EL (cell line): ENCODE data around the gene RNF4.

Experiments used
- DNase-seq: peaks from one replicate; pipeline ENCODE4 v3.0.0-alpha.2; 2016

Gene RNF4

DNA sequence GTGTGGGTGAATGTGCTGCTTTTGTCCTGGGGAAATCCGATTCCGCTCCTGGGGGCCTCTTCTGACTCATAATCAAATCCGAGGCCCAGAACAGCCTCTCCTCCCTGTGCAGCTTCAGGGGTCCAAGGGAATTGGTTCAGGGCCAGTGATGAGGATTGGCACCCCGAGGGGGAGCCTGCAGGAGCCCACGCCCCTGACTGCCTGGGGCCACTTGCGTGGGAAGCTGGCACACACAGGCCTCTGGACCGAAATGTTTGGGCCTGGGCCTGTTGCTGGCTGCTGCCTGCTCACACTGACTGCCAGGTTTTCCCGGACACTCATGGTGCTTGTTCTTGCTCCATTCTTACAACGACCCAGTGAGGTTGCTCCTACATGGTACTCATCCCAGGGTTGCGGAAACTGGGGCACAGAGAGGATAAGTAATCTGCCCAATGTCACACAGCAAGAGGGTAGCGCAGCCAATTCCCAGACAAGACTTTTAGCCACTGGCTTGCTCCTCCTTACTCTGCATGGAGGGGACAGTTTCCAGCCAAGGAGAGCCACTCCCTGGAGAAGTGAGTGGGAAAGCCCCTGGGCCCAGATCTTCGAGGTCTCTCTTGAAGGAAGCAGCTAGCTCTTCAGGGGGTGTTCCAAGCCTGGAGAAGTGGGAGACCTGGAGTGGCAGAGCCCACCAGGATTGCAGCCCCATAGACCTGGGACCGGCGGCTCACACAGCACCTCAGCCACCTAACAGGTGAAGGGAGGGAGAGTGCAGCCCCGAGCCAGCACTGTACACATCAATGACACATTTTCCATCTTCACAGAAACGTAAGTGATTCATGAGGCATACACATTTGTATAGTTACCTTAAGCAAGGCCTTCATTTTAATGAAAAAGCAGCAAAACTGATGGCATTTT is 29.8 kb upstream of the RNF4 start:
- DNase-seq = no peak

GRCh38 chr4:2441393-2442174 is 27.3 kb upstream of the RNF4 start:
- peak; percentile 69 for DNase-seq

DNA sequence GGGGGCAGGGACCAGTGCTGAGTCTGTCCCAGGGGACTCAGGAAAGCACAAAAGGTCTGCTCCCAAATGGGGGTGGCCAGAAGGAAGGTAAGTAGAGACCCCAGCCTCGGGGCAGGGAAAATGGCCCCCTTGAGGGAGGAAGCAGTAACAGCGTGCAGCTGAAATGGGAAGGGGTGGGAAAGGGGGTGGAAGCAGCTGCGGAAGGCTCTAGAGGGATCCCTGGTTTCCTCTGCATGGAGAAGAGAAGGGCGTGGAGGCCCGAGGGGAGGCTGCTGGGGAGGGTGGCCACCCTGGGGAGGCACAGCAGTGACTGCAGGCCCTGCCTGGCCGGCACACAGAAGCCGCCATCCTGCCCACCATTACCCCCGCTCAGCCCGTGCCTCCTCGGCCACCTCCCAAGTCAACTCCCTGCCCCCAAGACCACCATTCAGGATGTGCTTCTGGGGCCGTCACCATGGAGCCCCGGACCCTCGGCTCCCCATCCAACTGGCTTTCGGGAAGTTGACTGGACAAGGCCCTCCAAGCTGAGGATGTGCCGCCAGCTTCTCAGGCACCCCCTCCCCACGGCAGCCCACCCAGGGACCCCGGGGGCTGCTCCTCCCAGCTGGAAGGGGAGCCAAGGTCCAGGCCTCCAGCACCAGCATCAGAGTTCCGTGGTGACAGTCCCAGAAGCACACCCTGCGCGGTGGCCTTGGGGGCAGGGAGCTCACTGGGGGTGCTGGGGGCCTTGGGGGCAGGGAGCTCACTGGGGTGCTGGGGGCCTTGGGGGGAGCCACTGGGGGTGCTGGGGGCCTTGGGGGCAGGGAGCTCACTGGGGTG is 26.5 kb upstream of the RNF4 start:
- no peak for DNase-seq

DNA sequence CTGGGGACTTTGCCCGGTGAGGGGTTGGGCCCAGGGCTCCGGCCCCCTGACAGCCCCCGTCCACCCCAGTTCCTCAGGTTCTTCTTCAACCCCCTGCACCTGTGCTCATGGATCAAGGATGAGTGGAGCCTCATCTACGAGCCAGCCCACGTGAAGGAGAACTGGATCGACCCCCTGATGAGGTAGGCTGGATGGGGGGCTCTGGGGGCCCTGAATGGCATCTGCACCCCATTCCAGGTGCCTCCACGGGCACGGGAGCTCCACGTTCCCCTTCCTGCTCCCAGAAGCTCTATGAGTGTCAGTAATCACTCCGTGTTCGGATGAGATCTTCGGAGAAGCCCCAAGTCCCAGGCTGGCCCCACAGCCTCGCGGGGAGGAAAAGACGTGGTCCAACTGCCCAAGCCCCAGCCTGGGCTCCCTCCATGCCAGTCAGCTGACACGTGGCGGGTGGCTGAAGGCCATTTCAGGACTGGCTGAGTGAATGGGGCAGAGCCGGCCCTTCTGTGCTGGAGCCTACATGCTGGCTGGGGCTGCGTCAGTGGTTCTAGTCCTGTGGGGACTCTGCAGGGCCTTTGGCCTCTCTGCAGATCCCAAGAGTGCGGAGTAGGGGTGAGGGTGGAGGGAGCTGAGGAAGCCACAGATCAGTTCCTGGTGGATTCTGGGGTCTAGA is 25.7 kb upstream of the RNF4 start:
- no peak for DNase-seq

DNA sequence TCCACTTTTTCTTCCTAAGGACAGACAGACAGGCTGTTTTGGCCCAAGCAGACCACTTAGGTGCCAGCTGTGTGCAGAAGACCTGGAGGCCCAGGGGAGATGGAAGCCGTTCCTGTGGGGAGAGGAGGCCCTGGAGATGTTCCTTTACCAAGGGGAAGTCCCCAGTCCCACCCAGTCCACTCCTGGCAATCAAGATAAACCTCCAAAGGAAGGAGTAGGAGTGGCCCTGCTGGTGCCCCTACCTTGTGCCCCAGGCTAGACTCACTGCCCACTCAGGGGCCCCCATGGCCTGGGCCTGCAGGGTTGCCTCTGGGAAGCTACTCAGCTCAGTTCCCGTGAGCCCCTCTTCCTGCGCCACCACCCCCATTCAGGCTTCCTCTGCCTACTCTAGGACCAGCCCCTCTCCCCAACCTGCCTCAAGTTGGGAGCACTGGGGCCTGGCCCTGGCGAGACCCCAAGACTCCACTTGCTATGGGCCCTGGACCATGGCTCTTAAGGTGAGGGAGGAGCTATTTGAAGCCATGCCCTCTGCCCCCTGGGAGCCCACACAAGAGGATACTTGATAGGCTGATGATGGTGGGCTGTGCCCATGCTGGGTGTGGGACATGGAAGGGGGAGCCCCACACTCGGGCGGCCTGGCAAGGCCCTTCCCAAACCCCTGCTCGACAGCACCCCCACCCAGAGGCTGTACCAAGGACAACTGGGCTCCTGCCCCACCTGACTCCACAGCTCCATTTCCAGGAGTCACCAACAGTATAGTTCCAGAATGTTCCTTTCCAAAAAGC is 24.8 kb upstream of the RNF4 start:
- DNase-seq = no peak

DNA sequence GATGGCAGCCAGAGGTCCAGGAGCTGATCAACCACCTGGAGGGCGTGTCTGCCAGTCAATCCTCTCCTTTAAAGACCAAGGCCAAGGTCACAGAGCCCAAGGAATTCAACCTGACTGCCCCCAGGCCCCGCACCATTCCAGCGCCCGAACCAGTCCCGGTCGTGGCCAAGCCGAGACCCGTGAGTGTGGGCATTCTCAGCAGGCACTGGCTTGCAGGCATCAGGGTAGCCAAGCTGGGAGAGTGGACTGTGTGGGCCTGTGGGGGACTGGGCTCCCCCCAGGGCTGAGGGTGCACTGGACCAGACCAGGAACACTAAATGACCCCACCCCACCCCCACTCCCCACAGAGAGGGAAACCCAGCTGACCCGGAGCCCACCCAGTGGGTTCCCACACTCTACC is 23.8 kb upstream of the RNF4 start:
- no peak for DNase-seq

GRCh38 chr4:2445571-2445970 is 23.3 kb upstream of the RNF4 start:
- DNase-seq = no peak

GRCh38 chr4:2446656-2447564 is 22.0 kb upstream of the RNF4 start:
- DNase-seq = no peak

DNA sequence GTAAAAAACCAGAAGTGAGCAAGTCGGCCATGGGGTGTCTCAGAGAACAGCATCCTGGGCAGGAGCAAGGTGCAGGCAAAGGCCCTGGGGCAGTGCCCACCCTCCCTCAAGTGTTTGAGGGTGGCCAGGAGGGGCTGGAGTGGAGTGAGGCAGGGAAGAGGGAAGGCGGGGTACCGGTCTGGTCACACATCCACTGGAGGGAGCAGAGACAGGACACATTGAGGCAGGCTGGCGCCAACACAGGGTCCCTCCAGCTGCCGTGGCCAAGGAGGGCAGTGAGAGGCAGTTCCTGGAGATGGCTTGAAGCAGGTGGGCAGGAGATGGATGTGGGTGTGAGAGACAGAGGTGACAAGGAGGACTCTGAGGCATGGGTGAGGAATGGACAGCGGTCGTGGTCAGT is 20.3 kb upstream of the RNF4 start:
- no peak for DNase-seq

DNA sequence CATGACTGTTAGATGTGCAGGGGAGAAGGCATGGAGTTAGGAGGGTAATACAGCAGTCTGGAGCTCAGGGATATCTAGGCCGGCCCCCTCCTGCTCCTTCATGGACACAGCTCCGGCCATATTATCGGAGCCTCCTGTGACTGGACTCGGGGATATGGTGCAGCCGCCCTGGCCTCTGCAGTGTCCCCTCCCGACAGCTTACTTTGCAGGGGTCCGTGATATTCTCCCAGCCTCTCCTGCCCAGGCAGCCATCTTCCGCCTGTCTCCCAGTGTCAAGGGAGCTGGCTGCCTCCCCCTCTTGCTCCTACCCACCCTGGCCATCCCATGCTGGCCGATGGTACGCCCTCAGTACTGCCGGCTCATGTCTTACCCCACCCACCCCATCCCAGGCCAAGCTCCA is 19.9 kb upstream of the RNF4 start:
- DNase-seq = no peak

DNA sequence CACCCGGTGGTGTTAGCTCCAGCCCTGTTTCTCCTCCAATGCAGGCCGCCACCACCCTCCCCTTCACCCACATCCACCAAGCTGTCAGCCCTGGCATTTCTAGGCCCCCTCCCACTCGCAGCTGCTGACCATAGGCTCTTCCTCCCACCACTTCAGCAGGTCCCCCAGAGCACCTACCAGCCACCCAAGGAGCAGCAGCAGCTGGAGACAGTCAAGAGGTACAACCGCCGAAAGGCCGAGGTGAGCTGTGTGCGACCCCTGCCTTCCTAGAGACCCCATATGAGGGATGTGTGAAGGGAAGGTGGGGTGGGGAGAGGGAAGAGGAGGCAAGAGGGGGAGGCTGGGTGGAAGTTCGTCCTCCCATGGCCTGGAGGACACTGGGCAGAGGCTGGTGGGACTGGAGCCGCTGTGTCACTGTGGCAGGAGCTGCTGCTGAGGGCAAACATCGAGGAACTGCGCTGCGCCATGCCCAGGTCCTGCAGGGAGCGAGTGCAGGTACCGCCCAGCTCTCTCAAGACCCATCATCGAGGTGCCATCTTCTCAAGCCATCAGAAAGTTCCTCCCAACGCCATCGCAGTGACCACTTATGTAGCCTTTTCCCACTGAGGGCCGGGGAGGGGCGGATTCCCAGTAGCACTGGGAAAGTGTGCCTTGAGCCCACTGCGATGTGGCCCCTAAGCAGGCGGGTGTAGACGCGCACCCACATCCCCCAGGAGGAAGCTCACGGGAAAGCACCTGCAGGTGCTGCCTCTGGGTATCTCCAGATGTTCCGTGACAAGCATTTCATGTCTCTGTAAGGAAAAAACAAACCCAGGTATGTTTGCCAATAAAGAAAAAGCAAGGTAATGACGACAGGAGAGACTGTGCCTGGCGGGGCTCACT is 19.2 kb upstream of the RNF4 start:
- DNase-seq = no peak

DNA sequence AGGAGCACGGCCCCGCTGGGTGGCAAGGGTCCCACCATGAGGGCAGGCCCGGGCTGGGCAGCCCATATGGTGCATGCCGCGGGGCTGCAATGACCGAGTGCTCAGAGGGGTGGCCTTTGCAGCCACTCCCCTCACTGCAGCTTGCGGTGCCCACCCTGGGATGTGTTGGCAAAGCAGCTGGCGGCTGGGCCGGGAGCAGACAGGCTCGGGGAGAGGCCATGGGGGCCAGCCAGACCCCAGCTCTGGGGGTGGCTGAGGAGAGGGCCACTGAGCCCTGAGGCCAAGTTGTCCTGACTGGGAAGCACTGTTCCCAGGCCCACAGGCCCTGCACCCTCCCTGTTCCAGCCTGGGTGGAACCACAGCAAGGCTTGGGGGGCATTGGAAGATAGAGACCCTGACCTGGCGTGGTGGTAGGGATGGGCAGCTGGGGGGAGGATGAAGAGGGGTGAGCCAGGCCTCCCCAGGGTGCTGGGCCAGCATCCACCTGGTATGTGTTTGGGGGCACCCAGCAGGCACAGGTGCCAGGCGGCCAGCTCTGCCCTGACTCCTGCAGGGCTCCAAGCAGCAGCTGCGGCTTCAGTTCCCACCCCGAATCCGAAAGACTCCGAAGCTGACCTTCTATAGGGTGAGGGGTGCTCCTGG is 18.4 kb upstream of the RNF4 start:
- no peak for DNase-seq

GRCh38 chr4:2451036-2451520 is 17.8 kb upstream of the RNF4 start:
- DNase-seq = no peak

DNA sequence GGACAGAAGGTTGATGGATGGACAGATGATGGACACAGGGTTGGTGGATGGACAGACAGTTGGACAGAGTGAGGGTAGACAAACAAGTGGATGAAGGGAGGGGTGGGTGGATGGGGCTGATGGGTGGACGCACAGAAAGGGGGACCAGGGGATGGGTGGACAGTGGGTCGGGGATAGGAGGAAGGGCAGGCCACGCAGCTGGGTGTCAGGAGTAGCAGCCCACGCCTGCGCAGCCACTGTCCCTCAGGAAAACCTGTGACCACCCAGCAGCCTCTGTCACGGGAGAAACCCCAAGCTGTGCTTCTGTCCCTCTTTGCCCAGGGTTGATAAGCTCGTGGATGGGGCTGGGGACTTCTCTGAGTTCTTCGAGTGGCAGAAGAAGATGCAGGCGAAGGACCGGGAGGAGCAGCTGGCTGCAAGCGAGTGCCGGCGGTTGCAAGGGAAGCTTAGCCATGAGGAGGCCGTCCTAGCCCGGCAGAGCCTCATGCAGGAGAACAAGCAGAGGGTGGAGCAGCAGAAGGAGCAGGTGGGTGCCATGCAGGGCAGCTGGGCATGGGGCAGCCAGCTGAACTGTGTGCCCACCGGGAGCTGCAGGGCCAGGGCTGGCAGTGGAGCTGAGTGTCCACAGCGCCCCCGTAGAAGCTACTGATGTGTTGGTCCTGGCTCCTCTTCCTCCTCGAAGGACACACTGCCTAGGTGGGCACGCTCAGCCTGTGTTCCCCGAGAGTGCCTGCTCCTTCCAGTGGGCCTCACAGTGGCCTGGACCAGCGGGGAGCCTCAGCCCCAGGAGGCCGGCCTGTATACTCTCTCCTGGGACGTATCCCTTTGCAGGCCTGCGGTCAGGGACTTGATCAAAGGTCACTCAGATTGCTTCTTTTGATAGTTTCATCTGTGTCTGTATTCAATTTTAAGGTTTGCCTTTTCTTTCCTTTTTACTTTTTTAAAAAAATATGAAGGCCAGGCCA is 16.8 kb upstream of the RNF4 start:
- DNase-seq = no peak

DNA sequence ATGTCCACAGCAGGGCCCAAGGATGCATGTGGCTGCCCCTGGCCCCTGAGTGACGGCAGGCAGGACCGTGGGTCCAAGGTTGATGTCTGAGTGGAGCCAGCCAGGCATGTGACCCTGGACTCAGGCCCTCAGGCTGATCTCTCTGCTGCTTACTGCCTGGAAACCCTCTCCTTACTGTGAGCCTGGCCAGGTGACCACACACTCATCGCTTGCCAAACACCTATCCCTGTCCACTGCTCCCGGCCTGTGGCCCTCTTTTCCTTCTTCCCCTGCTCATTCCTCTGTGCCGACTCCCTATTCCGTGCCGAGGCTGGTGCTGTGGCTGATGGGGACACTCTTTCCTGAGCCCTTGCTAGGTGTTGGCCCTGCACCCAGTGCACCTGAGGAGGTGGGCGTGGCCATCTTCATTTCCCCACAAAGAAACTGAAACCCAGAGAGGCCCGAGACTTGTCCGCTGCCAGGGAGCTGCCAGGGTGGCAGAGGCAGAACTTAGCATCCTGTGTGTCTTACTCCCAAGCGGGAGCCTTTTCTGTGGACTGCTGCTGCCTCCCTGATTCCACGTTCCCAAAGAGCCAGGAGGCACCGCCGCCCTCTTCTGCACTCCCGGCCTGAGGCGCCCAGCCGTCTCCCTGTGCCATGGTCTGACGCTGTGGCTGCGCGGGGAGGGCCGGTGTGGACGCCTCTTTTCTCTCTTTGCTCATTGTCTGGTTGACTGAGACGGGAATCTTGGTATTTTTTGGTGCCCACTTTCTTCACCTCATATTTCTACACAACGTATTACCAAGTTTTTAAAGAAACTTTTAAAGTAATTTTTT is 11.2 kb upstream of the RNF4 start:
- no peak for DNase-seq

- no peak for DNase-seq
These were observed 10.1 kb upstream of the RNF4 start for GRCh38 chr4:2458546-2459491.
